GM15510 (cell line): Measurements from ENCODE around the gene TMEM14A.

Experiments used
- POLR2A ChIP-seq: IDR thresholded peaks from 3 replicates; pipeline ENCODE4 v1.6.1; 2011; ENCODE audit warnings: borderline replicate concordance; ENCODE audit not compliant: insufficient read length; ENCODE audit errors: extremely low read depth

The TMEM14A gene

GRCh38 chr6:52724406-52725121 lies 53.7 kb downstream of the TMEM14A start:
- no peak for TF ChIP-seq POLR2A

GRCh38 chr6:52725143-52725534 lies 54.2 kb downstream of the TMEM14A start:
- no peak for TF ChIP-seq POLR2A

GRCh38 chr6:52725535-52726192 lies 54.8 kb downstream of the TMEM14A start:
- TF ChIP-seq POLR2A = no peak

GRCh38 chr6:52726193-52726542 lies 55.3 kb downstream of the TMEM14A start:
- TF ChIP-seq POLR2A = no peak

- no peak for TF ChIP-seq POLR2A
Observed at GRCh38 chr6:52726741-52727535, 56.0 kb downstream of the TMEM14A start.

GRCh38 chr6:52727908-52728307 lies 57.0 kb downstream of the TMEM14A start:
- no peak for TF ChIP-seq POLR2A

GRCh38 chr6:52728394-52728793 lies 57.5 kb downstream of the TMEM14A start:
- no peak for TF ChIP-seq POLR2A

- TF ChIP-seq POLR2A = no peak
Observed at GRCh38 chr6:52729576-52729975, 58.7 kb downstream of the TMEM14A start.

GRCh38 chr6:52731719-52732118 lies 60.8 kb downstream of the TMEM14A start:
- TF ChIP-seq POLR2A = no peak

- no peak for TF ChIP-seq POLR2A
Observed at GRCh38 chr6:52733172-52733571, 62.3 kb downstream of the TMEM14A start.

- no peak for TF ChIP-seq POLR2A
Observed at GRCh38 chr6:52734072-52734471, 63.2 kb downstream of the TMEM14A start.

- TF ChIP-seq POLR2A = no peak
Observed at GRCh38 chr6:52735071-52735470, 64.2 kb downstream of the TMEM14A start.

- TF ChIP-seq POLR2A = no peak
Observed at GRCh38 chr6:52736145-52736544, 65.2 kb downstream of the TMEM14A start.
